Hepatocyte (in vitro differentiated cells): Measurements from ENCODE around the gene TMEM218. TPM values are rescaled to one million over a fixed set of nuclear protein-coding genes. Genes with fewer than 3 reads are reported as not detected.

Source experiments
- DNase-seq: peaks from one replicate; pipeline ENCODE4 v3.0.0-alpha.2; 2016; ENCODE audit warnings: low spot score
- H2AFZ ChIP-seq: fragments of 200-600 bp; sonication (generic); 2 replicates; pipeline ENCODE4 v1.6.0; 2016; ENCODE audit warnings: antibody characterized with exemption, mild to moderate bottlenecking
- H3K27ac ChIP-seq: fragments of 200-600 bp; sonication (generic); 2 replicates; pipeline ENCODE4 v1.5.1; 2016; ENCODE audit warnings: mild to moderate bottlenecking
- H3K27me3 ChIP-seq: fragments of 200-600 bp; sonication (generic); 2 replicates; pipeline ENCODE4 v1.6.1; 2016
- H3K36me3 ChIP-seq: fragments of 200-600 bp; sonication (generic); replicated peaks from 2 replicates; pipeline ENCODE4 v1.5.1; 2016; ENCODE audit warnings: low read depth; ENCODE audit not compliant: insufficient read depth
- H3K4me1 ChIP-seq: fragments of 200-600 bp; sonication (generic); 2 replicates; pipeline ENCODE4 v1.5.1; 2016; ENCODE audit warnings: mild to moderate bottlenecking, moderate library complexity; ENCODE audit not compliant: insufficient read depth
- H3K4me2 ChIP-seq: fragments of 200-600 bp; sonication (generic); 2 replicates; pipeline ENCODE4 v1.6.0; 2016
- H3K4me3 ChIP-seq: fragments of 200-600 bp; sonication (generic); 2 replicates; pipeline ENCODE4 v1.5.1; 2016; ENCODE audit warnings: mild to moderate bottlenecking
- H3K79me2 ChIP-seq: fragments of 200-600 bp; sonication (generic); 2 replicates; pipeline ENCODE4 v1.6.0; 2017; ENCODE audit warnings: mild to moderate bottlenecking
- H3K9me2 ChIP-seq: fragments of 200-600 bp; sonication (generic); replicated peaks from 2 replicates; pipeline ENCODE4 v1.6.0; 2017; ENCODE audit warnings: mild to moderate bottlenecking; ENCODE audit not compliant: insufficient read depth
- H3K9me3 ChIP-seq: fragments of 200-600 bp; sonication (generic); 2 replicates; pipeline ENCODE4 v1.5.1; 2016; ENCODE audit warnings: low read depth, mild to moderate bottlenecking
- H4K20me1 ChIP-seq: fragments of 200-600 bp; sonication (generic); 2 replicates; pipeline ENCODE4 v1.6.0; 2016; ENCODE audit warnings: mild to moderate bottlenecking; ENCODE audit not compliant: insufficient read depth, poor library complexity, severe bottlenecking
- CTCF ChIP-seq: fragments of 200-600 bp; sonication (generic); IDR thresholded peaks from 2 replicates; pipeline ENCODE4 v1.5.1; 2016; ENCODE audit warnings: antibody characterized with exemption, mild to moderate bottlenecking; ENCODE audit not compliant: poor library complexity
- EZH2 ChIP-seq: fragments of 200-600 bp; sonication (generic); IDR thresholded peaks from 2 replicates; pipeline ENCODE4 v1.6.1; 2016; ENCODE audit warnings: antibody characterized with exemption, mild to moderate bottlenecking, borderline replicate concordance
- EZH2phosphoT487 ChIP-seq: fragments of 200-600 bp; sonication (generic); IDR thresholded peaks from one replicate; pipeline ENCODE4 v1.6.1; 2018; ENCODE audit warnings: antibody characterized with exemption, mild to moderate bottlenecking, low read depth, moderate library complexity; ENCODE audit not compliant: unreplicated experiment, severe bottlenecking
- WGBS: methylation state at CpG from one replicate; pipeline ENCODE4 v1.1.6; 2016; ENCODE audit warnings: low lambda C conversion rate; ENCODE audit errors: missing lambda C conversion rate; 5-methylcytosine and 5-hydroxymethylcytosine counted together
- polyA plus RNA-seq: library from polyadenylated mRNA; unstranded; fragments of >200 nt; fragmentation: Nextera tagmentation; extraction: Ambion mirVana; gene quantifications from 2 replicates; pipeline ENCODE4 v1.2.1, GENCODE V29; 2016
- total RNA-seq: library from RNA; depleted of rRNA; stranded (reverse); fragments of >200 nt; gene quantifications from 2 replicates; pipeline ENCODE4 v1.2.3, GENCODE V29; 2014

Gene TMEM218
- total and polyA plus RNA-seq, 2 experiments from 2014 or later = 20.6 to 20.7 TPM

- WGBS = 58% methylated on average over 14 of the region's 19 CpGs
- Histone ChIP-seq H2AFZ (peak overlapping the region; percentile 89), H3K4me2 (peak overlapping the region; percentile 100), H3K79me2 (no peaks in the 10 kb centered on the region), H3K4me3 (peak overlapping the region; percentile 83), H3K27ac (peak overlapping the region; percentile 50), H3K27me3 (peaks cover 44% of the 10 kb centered on the region), H3K9me3 (no peaks in the 10 kb centered on the region), H3K9me2 (no peaks in the 10 kb centered on the region), H3K36me3 (no peaks in the 10 kb centered on the region), H4K20me1 (no peaks in the 10 kb centered on the region), H3K4me1 (peaks cover 5% of the 10 kb centered on the region)
- DNase-seq = no peak
- TF ChIP-seq CTCF = no peak
- no peak for TF ChIP-seq EZH2
- no peak for TF ChIP-seq EZH2phosphoT487
Measured at GRCh38 chr11:125062218-125062930, 49.1 kb downstream of the TMEM218 start.

- TF ChIP-seq EZH2 (no peak), CTCF (no peak), EZH2phosphoT487 (no peak)
- Histone ChIP-seq H2AFZ (no peak overlapping the region), H3K36me3 (no peaks in the 10 kb centered on the region), H3K4me1 (peaks cover 9% of the 10 kb centered on the region), H3K9me3 (no peaks in the 10 kb centered on the region), H3K79me2 (no peaks in the 10 kb centered on the region), H3K27ac (no peak overlapping the region), H4K20me1 (no peaks in the 10 kb centered on the region), H3K9me2 (no peaks in the 10 kb centered on the region), H3K4me3 (no peak overlapping the region), H3K27me3 (peaks cover 42% of the 10 kb centered on the region), H3K4me2 (no peak overlapping the region)
- WGBS = 83% methylated on average over 4 of the region's 4 CpGs
- no peak for DNase-seq
Measured at GRCh38 chr11:125061281-125061680, 50.1 kb downstream of the TMEM218 start.

- no peak for DNase-seq
- TF ChIP-seq CTCF (no peak), EZH2 (no peak), EZH2phosphoT487 (no peak)
- WGBS = 95% methylated on average over 5 of the region's 5 CpGs
- Histone ChIP-seq H3K79me2 (no peaks in the 10 kb centered on the region), H3K27ac (no peak overlapping the region), H3K9me2 (no peaks in the 10 kb centered on the region), H3K36me3 (no peaks in the 10 kb centered on the region), H3K4me1 (peaks cover 4% of the 10 kb centered on the region), H3K4me3 (no peak overlapping the region), H3K4me2 (no peak overlapping the region), H2AFZ (no peak overlapping the region), H3K27me3 (peaks cover 18% of the 10 kb centered on the region), H3K9me3 (no peaks in the 10 kb centered on the region), H4K20me1 (no peaks in the 10 kb centered on the region)
Measured at GRCh38 chr11:125057693-125058016, 53.8 kb downstream of the TMEM218 start.
